HG03280 (cell line): Measurements from ENCODE around the gene ATP5PO.

Source experiments
- ATAC-seq: cut with Tn5 transposase; IDR thresholded peaks from one replicate; pipeline ENCODE4 v1.9.1; 2021; ENCODE audit warnings: mild to moderate bottlenecking, moderate library complexity; ENCODE audit not compliant: unreplicated experiment

Gene ATP5PO

GRCh38 chr21:33901412-33902288, 14.0 kb downstream of the ATP5PO start:
- ATAC-seq: no peak

GRCh38 chr21:33899199-33899598, 16.4 kb downstream of the ATP5PO start:
- no peak for ATAC-seq

GRCh38 chr21:33898586-33898985, 17.0 kb downstream of the ATP5PO start:
- ATAC-seq: no peak

GRCh38 chr21:33897739-33898138, 17.9 kb downstream of the ATP5PO start:
- ATAC-seq: no peak

GRCh38 chr21:33897098-33897497, 18.5 kb downstream of the ATP5PO start:
- ATAC-seq: no peak

DNA sequence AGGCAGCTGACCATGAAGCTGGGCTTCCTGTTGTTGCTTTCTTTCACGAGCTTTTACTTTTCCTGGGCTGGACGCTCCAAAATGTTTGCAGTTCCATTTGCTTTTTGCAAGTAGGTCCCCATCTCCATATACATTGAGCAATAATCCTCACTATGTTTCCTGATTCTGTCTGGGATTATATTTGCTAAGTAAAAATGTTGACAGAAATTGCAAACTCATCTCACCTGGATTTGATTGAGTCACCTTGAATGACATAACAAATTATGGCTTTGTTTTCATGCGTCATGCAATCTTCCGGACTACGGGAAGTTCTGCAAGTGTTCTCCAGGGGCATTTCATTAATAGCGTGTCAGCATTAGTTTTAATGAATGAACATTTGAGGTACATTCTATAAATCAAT, 18.9 kb downstream of the ATP5PO start:
- ATAC-seq: no peak

DNA sequence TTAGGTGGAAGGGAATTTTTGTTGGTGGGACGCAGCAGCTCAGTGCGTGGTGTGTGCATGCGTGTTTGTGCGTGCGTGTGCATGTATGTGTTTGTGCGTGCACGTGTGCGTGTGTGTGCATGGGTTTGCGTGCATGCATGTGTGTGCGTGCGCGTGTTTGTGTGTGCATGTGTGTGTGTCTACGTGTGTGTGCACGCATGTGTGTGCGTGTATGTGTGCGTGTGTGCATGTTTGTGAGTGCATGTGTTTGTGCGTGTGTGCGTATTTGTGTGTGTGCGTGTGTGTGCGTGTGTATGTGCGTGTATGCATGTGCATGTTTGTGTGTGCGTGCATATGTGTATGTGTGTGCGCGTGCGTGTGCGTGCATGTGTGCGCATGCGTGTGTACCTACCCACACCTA, 20.2 kb downstream of the ATP5PO start:
- ATAC-seq: no peak

DNA sequence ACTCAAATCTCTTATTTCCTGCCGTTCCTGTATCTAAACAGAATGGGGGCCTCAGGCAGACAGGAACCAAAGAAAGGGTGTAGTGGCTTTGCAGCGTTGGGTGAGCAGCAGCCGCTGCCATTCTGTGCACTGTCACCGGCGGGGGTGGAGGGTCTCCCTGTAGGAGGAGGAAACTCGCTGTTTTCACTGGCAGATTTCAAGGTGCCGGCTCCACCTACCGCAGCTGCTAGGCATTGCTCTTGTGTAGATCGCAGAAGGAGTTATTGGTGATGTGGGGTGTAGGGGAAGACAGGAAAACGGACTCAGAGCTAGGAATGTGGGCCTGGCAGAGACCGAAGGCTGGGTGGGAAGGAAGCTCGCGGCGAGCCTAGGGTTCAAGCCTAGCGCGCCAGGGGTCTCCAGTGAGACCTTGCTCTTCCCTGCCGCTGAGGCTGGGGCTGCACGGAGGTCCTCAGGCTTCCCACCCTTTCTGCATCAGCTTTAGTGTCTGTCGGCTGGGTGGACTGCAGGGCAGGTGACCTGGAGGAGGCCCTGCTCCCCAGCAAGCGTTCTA, 20.8 kb downstream of the ATP5PO start:
- ATAC-seq: no peak

- ATAC-seq: no peak
Measured at GRCh38 chr21:33893917-33894316, 21.7 kb downstream of the ATP5PO start.

DNA sequence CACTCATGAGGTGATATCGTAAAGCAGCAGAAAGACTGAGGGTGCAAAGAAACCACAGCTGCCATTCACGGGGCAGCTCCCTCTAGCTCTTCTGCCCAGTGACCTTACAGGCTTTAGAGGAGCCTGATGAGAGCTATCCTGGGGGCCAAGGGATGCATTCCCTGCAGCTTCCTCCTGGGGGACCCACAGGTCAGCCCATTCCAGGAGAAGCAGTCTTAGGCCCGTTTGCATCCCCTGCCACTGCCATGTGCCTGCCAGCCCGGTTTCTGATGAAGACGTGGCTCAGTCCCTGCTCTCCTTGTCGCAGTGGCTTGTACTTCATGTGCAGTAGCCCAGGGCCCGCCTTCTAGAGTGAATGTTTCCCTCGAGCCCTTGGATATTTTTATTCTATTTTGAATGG, 22.8 kb downstream of the ATP5PO start:
- ATAC-seq: no peak

- no peak for ATAC-seq
Measured at GRCh38 chr21:33890187-33890586, 25.4 kb downstream of the ATP5PO start.

DNA sequence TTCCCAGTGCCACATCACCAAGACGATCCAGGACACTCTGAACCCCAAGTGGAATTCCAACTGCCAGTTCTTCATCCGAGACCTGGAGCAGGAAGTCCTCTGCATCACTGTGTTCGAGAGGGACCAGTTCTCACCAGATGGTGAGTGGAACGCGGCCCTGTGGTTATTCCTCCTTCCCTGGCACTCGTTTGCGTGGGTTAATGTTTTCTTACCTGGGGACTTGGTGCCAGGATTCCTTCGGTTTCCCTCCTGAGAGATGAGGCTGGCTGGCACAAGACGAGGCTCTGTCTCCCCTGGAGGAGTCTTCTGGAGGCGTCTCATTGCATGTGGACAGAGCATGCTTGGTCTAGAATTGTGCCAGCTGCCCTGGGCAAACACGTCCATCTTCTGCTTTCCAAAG, 29.3 kb downstream of the ATP5PO start:
- no peak for ATAC-seq

DNA sequence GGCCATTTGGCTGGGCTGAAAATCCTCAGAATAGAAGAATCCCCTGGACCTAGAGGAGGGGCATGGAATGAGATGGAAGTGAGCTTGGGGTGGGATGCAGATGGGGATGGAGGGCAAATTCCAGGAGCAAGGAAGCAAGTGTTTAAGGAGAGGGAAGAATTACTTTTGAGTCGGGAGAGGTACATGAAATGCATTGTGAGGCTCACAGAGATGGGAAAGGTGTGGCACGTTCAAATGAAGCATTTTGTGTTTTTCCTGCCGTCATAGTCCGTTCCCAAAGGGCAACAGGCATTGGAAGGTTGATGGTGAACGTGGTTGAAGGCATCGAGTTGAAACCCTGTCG, 30.5 kb downstream of the ATP5PO start:
- no peak for ATAC-seq

GRCh38 chr21:33884376-33885171, 31.0 kb downstream of the ATP5PO start:
- ATAC-seq: no peak

DNA sequence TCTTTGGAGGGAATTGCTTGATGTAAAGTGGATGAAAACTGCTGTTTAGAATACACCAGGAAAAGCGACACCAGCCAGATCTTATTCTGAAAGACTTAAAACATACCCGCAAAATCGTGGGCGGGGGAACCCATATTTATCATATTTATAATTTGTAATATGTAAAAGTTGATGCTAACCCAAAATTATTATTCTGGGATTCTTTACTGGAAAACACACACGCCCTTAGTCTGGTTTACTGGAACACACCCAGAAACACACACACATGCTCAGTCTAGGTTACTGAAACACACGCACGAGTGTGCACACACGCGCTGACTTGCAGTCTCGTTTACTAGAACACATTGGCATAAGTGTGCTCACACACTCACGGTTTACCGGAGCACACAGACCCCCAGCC, 32.5 kb downstream of the ATP5PO start:
- ATAC-seq: no peak

DNA sequence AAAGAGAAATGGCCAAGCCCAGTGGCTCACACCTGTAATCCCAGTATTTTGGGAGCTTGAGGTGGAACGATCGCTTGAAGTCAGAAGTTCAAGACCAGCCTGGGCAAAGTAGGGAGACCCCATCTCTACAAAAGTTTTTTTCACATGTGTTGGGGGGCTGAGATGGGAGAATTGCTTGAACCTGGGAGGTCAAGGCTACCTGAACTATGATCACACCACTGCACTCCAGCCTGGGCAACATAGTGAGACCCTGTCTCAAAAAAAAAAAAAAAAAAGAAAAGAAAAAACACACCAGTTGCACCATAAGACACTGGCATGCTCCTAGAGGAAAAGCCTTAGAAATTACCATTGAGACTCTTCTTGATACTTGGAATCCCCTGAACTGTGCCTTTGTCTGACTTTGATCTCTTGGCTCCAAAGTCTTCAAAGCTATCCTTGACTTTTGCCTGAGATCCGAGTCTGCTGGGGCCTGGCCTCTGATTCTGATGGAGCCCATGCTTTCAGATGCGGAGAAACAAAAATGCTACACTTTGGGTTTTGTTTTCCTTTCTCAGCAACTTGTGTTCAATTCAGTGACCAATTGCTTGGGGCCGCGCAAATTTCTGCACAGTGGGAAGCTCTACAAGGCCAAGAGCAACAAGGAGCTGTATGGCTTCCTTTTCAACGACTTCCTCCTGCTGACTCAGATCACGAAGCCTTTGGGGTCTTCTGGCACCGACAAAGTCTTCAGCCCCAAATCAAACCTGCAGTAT, 33.7 kb downstream of the ATP5PO start:
- no peak for ATAC-seq

DNA sequence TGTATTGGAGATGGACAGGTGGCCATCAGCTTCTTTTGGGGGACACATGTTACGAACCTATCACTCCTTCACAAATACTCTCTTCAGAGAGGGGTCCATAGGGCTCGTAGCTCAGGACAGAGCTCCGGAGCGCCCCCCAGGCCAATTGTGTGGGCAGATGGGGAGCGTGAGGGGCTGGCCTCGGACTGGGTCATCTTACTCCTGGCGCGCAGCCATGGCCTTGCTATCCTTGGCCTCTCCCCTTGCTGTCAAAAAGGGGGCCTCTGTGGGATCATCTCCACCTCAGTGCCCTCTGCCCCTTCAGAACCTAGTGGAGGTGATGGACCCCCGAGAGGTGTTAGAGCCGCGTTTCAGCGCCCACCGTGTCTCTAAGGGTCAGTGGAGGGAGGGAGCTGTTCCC, 35.0 kb downstream of the ATP5PO start:
- no peak for ATAC-seq

GRCh38 chr21:33878824-33879223, 36.8 kb downstream of the ATP5PO start:
- ATAC-seq: no peak

GRCh38 chr21:33875026-33875695, 40.4 kb downstream of the ATP5PO start:
- no peak for ATAC-seq

- no peak for ATAC-seq
Measured at GRCh38 chr21:33874161-33874560, 41.4 kb downstream of the ATP5PO start.
